LoVo (cell line): ENCODE results near the gene MEIS3.
"Not testable (repeated sequence)": the region's sequence is repeated elsewhere in the genome, so short reads cannot be mapped to it uniquely, and the experiment has no call there.

Experiments used
- DNase-seq: peaks from one replicate; pipeline ENCODE4 v3.0.0-alpha.2; 2016; ENCODE audit warnings: low spot score

Gene MEIS3

DNA sequence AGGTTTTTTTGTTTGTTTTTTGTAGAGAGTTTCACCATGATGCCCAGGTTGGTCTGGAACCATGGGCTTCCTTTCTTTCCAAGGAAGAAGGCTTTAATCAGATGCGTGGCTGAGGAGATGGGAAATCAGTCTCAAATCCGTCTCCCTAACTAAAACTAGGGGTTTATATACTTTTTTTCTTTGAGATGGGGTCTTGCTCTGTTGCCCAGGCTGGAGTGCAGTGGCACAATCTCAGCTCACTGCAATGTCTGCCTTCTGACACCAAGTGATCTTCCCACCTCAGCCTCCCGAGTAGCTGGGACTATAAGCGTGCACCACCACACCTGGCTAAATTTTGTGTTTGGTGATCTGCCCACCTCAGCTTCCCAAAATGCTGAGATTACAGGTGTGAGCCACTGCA lies 34.8 kb downstream of the MEIS3 start:
- DNase-seq: not testable (repeated sequence)

DNA sequence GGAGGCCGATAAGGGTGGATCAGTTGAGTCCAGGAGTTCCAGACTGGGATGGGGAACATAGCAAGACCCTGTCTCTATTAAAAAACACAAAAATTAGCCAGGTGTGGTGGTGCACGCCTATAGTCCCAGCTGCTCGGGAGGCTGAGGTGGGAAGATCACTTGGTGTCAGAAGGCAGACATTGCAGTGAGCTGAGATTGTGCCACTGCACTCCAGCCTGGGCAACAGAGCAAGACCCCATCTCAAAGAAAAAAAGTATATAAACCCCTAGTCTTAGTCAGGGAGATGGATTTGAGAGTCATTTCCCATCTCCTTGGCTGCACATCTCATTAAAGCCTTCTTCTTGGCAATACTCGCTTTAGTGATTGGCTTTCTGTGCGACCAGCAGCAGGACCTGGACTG lies 35.4 kb downstream of the MEIS3 start:
- not testable (repeated sequence) for DNase-seq

DNA sequence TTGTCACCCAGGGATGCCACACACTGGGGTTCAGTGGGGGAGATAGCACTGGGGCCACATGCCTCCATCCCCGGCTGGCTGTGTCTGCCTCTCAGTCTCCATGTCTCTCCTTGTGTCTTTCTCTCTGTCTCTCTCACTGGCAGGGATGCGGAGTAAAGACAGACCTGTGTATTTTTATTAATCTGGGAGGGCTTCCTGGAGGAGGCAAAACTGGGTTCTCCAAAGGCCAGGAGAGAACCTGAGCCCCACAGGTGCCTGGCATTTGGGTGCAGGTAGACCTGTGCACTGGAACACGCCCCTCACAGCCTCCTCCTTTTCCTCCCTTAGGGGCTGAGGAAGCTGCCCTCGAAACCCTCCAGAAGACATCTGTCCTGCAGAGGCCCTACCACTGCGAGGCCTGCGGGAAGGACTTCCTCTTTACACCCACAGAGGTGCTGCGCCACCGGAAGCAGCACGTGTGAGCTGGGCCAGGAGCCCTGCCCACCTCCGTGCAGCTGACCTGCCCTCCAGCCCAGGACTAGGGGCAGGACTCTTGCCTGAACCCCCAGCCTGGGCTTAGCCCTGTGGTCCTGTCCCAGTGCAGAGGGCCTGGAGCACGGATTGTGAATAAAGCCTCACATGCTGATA lies 37.6 kb downstream of the MEIS3 start:
- DNase-seq: no peak

DNA sequence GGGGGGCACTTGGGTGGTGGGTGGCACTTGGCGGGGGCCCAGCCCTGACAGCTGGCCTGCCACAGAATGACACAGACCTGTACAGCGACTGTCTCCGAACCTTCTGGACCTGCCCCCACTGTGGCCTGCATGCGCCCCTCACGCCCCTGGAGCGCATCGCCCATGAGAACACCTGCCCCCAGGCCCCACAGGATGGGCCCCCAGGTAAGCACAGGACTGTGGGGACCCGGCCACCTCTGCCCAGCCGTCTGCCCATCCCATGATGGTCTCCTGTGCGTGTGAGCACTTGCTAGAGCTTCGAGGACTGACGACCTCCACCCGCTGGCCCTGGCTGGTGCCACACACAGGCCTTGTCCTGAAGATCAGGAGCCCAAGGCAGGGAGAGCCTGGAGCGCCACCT lies 38.2 kb downstream of the MEIS3 start:
- DNase-seq: no peak

DNA sequence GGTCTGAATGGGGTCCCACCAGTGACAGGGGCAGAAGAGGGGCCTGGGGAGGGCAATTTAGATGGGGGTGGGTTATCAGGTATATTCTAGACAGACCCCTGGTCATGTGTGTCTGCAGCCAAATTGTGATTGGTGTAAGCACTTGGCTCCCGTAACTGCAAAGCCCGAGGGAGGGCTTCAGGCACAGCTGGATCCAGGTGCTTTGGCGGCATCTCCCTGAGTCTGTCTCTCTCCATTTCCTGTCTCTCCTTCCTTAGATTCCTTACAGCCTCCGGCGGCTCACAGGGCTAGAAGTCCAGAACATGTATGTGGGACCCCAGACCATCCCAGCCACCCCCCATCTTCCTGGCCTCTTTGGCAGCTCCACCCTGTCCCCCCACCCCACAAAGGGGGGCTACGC lies 38.8 kb downstream of the MEIS3 start:
- no peak for DNase-seq

DNA sequence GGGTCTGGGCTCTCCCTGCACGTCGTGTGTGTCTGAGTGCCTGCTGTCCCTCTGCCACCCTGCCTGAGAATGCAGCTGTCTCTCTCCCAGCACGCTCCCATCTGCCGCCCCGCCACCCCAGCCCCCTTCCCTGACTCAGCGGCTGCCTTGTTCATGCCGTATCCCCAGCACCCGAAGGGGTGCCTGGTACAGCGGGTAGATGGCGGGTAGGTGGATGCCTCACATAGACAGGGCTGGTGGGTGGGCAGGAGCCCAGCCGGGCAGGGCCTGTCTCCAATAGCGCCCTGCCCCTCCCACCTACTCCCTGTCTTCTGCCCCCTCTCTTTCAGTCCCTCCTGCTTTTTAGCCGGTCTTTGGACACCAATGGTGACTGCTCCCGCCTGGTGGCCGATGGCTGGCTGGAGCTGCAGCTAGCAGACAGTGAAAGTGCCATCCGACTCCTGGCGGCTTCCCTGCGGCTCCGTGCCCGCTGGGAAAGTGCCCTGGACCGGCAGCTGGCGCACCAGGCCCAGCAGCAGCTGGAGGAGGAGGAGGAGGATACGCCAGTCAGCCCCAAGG lies 39.9 kb downstream of the MEIS3 start:
- no peak for DNase-seq

DNA sequence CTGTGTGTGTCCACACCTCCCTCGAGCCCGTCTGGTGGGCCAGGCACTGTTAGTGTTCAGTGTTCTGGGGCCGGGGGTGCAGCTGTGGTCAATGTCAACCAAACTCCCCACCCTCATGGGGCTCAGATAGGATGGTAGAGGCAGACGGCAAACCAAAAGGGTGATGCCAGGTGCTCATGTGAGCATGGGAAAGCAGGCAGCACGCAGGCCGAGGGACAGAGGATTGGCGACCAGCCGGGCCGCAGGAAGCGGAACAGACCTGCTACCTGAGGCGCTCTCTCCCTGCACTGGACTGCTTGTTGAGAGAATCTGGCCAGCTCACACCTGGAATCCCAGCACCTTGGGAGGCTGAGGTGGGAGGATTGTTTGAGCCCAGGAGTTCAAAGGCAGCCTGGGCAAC lies 41.1 kb downstream of the MEIS3 start:
- DNase-seq: no peak

DNA sequence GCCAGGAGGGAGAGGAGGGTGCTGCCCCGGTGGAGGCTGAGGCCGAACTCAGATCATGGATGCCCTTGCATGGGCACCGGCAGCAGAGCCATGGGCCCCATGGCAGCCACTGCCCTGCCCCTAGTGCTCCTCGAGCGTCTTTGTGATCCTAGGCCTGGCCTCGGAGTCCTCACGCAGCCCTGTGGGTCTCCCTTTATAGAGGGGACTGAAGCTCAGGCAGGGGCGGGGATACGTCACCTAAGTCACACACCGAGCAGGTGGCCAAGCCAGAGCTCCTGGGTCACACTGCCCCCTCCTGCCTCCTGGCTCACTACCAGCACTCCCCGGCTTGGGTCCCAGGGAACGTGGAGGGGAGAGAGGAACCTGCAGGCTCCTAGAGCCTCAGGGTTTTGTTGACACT lies 41.5 kb downstream of the MEIS3 start:
- DNase-seq: no peak

DNA sequence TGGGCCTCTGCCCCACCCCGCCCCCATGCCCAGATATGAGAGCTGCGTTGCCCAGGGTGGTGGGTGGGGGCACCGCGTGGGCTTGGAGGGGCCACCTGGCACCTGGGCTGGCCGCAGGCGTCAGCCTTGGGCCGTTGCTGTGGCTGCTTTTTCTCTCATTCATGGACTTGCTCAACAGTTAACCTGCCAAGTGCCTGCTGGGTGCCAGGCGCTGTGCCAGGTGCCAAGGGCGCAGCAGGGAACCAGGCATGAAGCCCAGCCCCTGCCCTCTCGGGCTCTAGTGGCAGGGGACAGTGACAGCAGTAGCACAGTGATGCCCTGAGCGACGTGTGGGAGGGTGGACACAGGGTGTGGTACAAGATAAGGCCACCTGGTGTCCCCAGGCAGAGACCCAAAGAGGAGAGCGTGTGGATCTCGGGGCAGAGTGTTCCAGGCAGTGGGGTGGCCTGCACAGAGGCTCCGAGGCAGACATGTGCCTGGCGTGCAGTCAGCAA lies 42.1 kb downstream of the MEIS3 start:
- no peak for DNase-seq

DNA sequence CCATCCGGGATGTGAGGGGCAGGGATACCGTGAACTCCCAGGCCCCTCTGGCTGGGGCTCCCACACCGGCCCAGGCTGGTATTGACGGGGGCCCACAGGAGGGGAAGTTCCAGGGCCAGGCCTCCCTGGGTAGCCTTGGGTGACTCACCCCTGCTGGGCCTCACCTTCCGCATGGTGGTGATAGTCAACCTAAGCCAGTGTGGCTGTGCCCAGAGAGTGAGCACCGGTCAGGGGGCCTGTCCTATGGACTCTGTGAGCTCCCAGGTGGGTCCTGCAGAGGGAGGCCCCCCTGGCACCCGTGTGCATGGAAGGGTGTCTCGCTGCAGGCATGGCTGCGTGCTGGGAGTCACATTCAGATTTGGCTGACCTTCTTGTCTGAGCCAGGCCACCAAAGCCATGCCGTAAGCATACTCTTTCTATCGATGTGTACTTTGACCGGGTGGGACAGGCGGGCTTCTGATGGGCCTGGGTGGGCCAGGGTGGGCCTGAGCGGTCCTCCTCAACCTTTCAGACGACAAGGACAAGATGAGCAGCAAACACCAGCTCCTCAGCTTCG lies 42.7 kb downstream of the MEIS3 start:
- DNase-seq: no peak

DNA sequence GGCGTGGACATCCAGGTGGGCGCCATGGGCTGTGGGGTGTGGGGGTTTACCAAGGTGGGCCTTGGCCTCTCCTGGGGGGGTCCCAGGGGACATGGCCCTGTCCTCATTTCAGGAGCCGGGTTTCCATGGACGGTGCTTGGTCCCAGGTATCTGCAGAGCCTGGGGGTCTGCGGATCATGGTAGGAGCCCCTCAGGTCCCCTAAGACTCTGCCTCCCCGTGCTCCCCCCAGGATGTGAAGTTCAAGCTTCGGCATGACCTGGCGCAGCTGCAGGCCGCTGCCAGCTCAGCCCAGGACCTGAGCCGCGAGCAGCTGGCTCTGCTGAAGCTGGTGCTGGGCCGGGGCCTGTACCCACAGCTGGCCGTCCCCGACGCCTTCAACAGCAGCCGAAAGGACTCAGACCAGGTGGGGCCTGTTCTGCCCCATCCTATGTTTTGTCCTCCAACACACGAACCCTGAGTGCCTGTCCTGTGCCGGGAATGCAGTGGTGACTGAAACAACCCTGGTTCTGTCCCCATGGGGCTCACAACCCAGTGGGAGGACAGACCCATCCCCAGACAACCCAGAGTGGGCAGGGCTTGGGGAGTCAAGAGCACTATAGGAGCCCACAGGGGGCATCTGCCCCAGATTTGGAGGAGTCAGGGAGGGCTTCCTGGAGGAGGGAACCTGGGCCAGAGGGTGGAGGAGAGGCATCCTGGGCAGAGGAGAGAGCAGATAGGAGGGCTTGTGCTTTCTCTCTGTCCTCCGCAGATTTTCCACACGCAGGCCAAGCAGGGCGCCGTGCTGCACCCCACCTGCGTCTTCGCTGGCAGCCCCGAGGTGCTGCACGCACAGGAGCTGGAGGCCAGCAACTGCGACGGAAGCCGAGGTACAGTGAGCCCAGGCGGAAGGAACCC lies 43.4 kb downstream of the MEIS3 start:
- no peak for DNase-seq

DNA sequence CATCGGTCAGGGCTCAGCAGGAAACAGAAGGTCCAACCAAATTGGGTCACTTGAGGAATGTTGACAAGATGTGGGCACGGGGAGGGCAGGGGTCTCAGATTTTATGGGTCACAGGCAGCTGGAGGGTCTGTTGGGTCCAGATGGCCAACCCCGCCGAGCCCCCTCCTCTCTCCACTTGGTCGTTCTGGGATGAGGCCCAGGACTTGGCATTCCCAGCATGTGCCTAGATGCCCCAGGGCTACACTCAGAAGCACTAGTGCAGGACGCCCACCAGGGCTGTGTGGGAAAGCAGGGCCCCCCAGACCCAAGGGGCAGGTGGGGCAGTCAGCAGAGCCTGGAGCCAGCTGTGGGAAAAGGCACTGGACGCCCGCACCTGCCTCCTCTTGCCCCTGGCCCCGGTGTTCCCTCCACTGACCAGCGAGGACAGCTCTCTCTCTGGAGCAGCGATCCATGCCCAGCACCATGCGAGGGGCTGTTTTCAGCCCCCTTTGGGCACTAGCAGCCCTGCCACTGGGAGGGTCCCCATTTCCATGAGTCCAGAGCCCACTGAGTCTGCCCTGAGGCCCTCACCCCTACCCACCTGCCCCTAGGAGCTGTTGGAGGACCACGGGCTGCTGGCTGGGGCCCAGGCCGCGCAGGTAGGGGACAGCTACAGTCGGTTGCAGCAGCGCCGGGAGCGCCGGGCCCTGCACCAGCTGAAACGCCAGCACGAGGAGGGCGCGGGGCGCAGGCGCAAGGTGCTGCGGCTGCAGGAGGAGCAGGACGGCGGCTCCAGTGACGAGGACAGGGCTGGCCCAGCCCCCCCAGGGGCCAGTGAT lies 44.2 kb downstream of the MEIS3 start:
- DNase-seq: no peak

DNA sequence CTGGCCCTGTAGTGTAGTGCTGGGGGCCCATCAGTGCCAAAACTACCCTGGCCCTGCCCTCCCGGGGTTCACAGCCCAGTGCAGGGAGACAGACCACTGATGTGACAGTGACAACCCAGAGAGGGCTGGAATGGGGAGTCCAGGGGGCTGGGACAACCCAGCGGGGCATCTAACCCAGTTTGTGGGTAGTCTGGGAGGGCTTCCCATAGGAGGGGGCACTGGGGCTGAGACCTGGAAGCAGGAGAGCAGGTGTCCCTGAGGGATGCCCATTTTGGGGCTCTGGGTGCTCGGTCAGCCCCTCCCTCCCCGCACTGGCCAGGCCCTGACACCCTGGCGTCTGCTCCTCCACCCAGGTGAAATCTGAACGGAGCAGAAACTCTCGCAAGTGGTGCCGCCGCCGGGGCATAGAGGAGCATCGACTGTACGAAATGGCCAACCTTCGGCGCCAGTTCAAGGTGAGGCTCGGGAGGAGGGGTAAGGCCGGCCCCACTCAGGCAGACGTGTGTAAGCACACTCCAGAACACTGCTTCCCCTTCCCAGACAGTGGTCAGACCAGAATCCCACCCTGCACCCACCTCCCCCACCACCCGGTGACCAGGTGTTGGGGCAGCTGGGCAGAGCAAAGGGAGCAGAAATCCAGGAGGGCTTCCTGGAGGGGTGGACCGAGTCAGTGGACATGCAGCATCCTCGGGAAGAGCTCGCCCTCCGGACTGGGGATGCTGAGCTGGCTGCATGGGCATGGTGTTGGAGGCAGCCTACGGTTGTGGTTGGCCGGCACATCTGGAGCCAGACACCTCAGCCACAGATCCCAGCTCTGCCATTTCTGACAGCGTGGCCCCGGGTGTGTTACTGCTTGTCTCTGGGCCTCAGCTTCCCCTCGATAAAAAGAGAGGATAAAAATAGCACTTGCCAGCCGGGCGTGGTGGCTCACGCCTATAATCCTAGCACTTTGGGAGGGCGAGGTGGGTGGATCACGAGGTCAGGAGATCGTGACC lies 45.8 kb downstream of the MEIS3 start:
- no peak for DNase-seq

DNA sequence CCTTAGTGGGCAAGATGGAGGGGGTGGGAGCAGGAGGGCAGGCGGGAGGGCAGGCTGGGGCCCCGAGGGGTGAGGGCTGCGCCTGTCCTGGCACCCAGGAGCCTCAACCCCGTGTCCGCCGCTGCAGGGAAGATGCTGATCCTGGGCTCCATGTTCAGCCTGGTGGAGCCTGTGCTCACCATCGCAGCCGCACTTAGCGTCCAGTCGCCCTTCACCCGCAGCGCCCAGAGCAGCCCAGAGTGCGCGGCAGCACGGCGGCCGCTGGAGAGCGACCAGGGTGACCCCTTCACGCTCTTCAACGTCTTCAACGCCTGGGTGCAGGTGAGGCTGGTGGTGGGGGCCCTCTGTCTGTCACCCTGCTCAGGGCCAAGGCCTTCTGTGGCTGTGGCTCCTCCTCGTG lies 46.7 kb downstream of the MEIS3 start:
- DNase-seq: no peak

DNA sequence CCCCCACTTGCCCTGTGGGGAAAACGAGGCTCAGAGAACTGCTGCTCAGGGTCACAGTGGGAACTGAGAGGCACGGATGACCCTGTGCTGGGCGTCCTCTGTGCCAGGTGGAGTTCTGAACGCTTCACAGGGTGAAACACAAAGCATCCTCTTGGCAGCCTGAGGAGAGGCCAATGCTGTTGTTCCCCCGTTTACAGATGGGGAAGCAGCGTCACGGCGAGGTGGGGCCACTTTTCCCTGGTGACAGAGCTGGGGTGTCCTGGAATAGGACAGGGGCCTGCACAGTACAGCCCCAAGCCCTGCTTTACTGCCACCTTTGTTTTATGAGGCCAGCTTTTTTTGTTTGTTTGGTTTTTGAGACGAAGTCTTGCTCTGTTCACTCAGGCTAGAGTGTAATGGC lies 48.1 kb downstream of the MEIS3 start:
- DNase-seq: no peak

DNA sequence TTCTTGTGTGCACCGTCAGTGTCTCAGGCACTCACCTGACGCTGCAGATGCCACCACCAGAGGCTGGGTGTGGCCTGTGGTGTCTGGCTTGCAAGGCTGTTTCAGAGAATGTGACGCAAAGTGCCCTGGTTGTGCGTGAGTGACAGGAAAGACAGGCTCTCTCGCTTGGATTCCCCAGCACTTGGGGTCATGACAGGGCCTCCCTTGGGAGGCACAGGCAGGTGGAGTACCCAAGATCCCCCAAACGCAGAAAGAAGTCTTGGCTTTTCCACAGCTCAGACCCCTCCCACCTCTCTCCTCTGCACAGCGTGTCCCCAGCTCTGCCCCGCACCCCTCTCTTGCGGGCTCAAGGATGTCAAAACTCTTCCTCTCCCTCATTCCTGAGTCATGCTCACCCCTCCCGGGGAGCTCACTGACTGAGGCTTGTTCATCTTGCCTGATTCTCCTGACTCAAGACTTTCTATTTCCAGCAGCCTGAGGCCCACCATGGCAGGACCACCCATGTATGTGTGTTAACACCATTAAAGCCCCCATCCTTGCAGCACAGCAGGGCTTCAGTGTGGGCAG lies 49.2 kb downstream of the MEIS3 start:
- DNase-seq: no peak

DNA sequence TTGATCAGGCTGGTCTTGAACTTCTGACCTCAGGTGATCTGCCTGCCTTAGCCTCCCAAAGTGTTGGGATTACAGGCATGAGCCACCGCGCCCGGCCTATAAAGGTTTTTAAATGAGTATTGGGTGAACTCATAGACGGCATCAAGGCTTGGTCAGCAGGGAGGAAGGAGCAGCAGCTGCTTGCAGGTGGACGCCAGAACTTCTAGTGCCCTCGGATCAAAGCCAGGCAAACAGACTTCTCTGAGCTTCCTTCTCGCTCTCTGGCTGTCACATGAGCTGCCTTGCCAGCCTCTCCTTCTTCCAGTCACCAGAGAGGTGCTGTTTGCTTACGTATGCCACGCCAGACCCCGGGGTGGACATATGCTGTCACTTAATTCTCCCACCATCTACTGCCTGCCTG lies 53.9 kb downstream of the MEIS3 start:
- DNase-seq: not testable (repeated sequence)

DNA sequence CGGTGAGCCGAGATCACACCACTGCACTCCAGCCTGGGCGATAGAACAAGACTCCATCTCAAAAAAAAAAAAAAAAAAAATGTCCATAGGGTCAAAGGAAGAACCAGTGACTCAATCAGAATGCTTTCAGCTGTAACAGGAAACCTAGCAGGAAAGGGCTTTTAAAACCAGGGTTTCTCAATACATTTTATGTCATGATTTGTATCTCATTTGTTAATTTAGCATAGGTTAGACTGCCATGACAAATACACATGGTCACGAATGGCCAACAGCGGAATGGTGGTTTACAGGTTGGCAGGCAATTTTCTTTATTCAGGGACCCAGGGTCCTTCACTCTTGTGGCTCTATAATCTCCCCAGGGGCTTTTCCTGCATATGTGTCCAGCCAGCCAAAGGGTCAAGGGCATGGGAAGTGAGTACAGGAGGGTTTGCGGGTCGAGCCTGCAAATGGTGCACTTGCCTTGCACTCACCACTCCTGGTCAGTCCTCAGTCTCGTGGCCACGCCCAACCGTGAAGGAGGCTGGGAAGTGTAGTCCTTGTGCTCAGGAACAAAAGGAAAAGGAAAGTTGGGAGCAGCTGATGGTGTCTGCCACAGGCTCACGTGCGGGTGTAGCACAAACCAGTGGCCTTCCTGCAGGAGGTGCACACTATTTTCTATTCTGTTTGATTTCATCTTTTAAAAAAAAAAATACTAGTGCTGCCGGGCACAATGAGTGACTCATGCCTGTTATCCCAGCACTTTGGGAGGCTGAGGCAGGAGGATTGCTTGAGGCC lies 55.4 kb downstream of the MEIS3 start:
- DNase-seq: no peak

DNA sequence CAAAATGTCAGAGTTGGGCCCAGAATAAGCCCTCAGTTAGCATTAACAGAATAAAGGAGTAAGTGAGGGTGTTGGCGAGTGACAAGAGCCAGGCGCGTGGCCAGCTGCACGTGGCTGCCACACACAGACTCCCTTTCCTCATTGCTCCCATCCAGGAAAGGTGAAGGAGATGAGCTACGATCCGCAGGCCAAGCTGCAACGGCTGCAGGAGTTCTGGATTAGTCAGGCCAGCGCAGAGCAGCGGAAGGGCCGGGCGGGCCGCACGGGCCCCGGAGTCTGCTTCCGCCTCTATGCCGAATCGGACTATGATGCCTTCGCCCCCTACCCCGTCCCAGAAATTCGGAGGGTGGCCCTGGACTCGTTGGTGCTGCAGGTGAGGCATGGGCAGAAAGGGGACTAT lies 57.0 kb downstream of the MEIS3 start:
- DNase-seq: no peak

DNA sequence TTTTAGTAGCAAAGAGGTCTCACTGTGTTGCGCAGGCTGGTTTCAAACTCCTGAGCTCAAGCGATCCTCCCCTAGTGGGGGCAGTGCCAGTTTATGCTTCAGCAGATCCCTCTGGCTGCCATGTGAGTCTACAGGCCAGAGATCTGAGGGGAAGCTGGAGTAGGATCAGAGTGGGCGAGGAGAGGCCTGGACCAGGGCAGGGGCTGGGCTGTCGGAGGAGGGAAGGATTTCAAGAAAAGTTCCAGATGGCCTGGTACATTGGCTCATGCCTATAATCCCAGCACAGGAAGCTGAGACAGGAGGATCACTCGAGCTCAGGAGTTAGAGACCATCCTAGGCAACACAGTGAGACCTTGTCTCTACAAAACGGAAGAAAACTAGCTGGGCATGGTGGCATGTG lies 60.4 kb downstream of the MEIS3 start:
- no peak for DNase-seq
